Effector CD4-positive, alpha-beta T cell (primary cell): ENCODE results near the gene ZNF77.
"Not testable (repeated sequence)": the region's sequence is repeated elsewhere in the genome, so short reads cannot be mapped to it uniquely, and the experiment has no call there.

ENCODE experiments used
- DNase-seq: peaks from one replicate; pipeline ENCODE4 v3.0.0-alpha.2; 2020

ZNF77 gene

DNA sequence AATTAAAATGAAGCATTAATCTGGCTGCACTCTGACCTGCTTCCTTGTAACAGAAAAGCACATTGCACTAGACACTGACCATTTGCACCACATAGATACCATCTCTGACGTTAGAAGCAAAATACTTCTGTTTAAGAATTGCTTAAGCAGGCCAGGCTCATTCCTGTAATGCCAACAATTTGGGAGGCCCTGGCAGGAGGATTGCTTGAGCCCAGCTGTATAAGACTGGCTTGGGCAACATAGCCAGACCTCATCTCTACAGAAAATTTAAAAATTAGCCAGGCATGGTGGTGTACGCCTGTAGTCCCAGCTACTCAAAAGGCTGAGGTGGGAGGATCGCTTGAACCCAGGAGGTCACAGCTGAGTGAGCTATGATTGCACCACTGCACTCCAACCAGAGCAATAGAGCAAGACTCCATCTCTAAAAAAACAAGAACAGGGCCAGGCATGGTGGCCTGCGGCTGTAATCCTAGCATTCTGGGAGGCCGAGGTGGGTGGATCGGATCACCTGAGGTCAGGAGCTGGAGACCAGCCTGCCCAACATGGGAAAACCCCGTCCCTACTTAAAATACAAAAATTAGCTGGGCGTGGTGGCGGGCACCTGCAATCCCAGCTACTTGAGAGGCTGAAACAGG, 25.5 kb upstream of the ZNF77 start:
- no peak for DNase-seq

- DNase-seq, result no peak
Observed at GRCh38 chr19:2969104-2969504, 24.3 kb upstream of the ZNF77 start.

- DNase-seq, result no peak
Observed at GRCh38 chr19:2967972-2968371, 23.2 kb upstream of the ZNF77 start.

DNA sequence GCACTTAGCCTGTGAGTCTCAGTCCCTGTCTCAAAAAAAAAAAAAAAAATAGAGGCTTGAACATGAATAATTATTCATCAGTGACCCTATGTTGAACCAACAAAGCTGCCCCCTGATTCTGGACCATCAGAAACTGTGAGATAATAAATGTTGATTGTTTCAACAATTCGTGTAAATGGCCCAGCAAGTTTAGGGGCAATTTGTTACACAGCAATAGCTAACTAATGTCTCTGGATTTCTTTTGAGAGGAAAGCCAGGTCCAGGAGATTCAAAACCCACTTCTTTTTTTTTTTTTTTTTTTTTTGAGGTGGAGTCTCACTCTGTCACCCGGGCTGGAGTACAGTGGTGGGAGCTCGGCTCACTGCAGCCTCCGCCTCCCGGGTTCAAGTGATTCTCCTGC, 20.1 kb upstream of the ZNF77 start:
- DNase-seq, result no peak

GRCh38 chr19:2963631-2964030, 18.9 kb upstream of the ZNF77 start:
- DNase-seq, result not testable (repeated sequence)

- no peak for DNase-seq
Observed at GRCh38 chr19:2963122-2963521, 18.4 kb upstream of the ZNF77 start.

DNA sequence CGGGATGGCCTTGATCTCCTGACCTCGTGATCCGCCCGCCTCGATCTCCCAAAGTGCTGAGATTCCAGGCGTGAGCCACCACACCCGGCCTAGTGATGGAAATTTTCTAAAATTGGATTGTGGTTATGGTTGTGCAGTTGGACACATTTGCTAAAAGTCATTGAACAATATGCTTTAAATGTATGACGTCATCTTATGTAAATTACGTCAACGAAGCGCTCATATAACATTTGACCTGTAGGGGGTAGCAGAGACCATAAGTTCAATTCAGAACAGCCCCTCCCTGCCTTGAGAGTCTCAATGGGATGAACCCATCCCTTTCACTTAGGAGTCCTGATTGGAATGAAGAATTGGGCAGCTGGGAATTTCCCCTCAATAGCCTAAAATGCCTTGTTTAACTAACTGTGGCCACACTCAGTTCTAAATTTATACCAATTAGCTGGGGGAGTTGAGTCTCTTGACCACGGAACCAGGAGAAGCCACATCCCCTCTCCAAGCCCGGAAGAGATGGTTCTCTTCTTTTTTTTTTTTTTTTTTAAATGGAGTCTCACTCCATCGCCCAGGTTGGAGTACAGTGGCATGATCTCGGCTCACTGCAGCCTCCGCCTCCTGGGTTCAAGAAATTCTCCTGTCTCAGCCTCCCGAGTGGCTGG, 17.4 kb upstream of the ZNF77 start:
- peak; percentile 48 for DNase-seq

GRCh38 chr19:2960120-2960519, 15.3 kb upstream of the ZNF77 start:
- DNase-seq, result no peak

- no peak for DNase-seq
Observed at GRCh38 chr19:2957160-2957559, 12.4 kb upstream of the ZNF77 start.

GRCh38 chr19:2952953-2953481, 8.2 kb upstream of the ZNF77 start:
- DNase-seq, result no peak

DNA sequence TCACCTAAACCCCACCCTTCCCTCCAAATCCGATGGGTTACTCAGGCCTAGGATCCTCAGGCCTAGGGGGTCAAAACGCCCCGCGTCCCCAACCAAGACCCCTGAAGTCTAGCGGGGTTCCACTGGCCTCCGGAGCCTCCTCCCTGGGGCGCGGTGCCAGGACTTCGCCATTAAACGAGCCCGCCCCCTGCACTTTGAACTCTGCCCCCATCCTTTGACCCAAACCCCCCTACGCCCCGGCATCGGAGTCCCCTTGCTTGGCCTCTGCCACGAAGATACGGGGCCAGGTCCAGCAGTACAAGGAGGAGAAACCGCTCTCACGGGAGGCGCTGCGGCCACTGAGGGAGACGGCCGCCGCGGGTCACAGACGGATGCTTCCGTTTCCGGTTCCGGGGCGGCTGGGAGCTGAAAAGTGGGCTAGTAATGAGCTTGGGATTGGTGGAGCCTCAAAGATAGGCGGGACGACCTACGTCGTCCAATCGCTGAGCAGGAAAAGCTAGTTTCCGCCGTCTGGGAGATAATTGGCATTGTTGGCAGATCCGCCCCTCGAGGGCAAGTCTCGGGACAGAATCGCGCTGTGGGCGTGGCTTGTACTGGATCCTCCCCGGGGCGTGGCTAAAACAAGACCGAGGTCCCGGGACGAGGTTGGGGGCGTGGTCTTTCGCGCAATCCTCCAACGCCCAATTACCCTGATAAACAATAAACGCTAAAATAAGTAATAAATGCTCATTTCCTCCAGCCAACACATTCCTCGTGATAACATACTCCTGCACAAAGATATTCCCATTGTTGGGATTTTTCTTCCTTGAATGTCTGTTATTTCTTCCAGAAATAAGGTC, 5.7 kb upstream of the ZNF77 start:
- peak; percentile 100 for DNase-seq

GRCh38 chr19:2949939-2950285, 5.1 kb upstream of the ZNF77 start:
- no peak for DNase-seq

DNA sequence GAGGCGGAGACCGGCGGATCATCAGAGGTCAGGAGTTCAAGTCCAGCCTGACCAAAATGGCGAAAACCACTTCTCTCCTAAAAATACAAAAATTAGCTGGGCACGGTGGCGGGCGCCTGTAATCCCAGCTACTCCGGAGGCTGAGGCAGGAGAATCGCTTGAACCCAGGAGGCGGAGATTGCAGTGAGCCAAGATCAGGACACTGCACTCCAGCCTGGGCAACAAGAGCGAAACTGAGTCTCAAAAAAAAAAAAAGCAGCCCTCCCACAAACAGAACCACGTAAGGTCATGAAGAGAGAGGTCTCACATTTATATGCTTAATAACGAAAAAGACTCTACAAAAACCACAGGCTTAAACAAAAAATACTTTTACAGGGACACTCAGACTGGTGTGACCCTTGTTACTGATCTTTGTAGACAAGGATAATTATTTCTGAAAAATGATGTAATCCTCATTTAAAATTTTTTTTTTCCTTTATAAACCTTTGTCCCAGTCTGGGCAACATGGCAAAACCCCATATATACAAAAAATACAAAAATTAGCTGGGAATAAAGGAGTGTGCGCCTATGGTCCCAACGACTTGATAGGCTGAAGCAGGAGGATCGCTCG, 909 bp upstream of the ZNF77 start:
- DNase-seq, result no peak

- no peak for DNase-seq
Observed at GRCh38 chr19:2944403-2944774, 382 bp downstream of the ZNF77 start.

- no peak for DNase-seq
Observed at GRCh38 chr19:2942928-2943640, 1.7 kb downstream of the ZNF77 start.

DNA sequence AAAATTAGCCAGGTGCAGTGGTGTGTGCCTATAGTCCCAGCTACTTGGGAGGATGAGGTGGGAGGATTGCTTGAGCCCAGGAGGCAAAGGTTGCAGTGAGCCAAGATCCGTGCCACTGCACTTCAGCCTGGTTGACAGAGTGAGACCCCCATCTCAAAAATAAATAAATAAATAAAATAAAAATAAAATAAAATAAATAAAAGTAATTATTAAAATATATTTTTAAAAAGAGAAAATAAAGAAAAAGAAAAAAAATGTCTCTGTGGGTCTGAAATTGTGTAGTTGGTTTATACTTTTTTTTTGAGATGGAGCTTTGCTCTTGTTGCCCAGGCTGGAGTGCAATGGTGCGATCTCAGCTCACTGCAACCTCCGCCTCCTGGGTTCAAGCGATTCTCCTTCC, 8.9 kb downstream of the ZNF77 start:
- not testable (repeated sequence) for DNase-seq

- no peak for DNase-seq
Observed at GRCh38 chr19:2933490-2933910, 11.3 kb downstream of the ZNF77 start.

GRCh38 chr19:2927032-2927430, 17.7 kb downstream of the ZNF77 start:
- no peak for DNase-seq

- DNase-seq, result no peak
Observed at GRCh38 chr19:2926341-2927031, 18.3 kb downstream of the ZNF77 start.

- DNase-seq, result no peak
Observed at GRCh38 chr19:2923510-2923909, 21.3 kb downstream of the ZNF77 start.

GRCh38 chr19:2922987-2923386, 21.8 kb downstream of the ZNF77 start:
- DNase-seq, result no peak
